K562 (cell line): ENCODE results near the gene ATP13A2. TPM values are rescaled to one million over a fixed set of nuclear protein-coding genes. Genes with fewer than 3 reads are reported as not detected.

Experiments
- ATAC-seq: fragments of 200-7000 bp; cut with Tn5 transposase; 3 replicates; pipeline ENCODE4 v1.9.1; 2020; ENCODE audit warnings: moderate library complexity
- BruUV-seq: library from RNA; stranded (reverse); fragments of 400-500 nt; replicated peaks from 2 replicates; lab custom pipeline; 2021; lab: Mats Ljungman, UMichigan
- CTCF ChIA-PET: fragments of 300-600 bp; formaldehyde crosslinking; extraction: SDS; loops from one replicate; lab custom pipeline; 2021; ENCODE audit warnings: low intra/inter-chr PET ratio; lab: Yijun Ruan, JAX
- POLR2A ChIA-PET: fragments of 300-600, 350-650 bp; sonication (Branson Sonifier 250); formaldehyde crosslinking; extraction: SDS; loops from one replicate; lab custom pipeline; 2021; ENCODE audit warnings: antibody characterized with exemption, inconsistent platforms; lab: Yijun Ruan, JAX
- DNase-seq, 4 experiments: peaks; one replicate each; pipeline versions ENCODE4 v3.0.0 to v3.0.0-alpha.2; 2011 to 2018; ENCODE audit warnings: low spot score in 3 of 4, mixed read lengths in 3 of 4; ENCODE audit errors: extremely low read depth in 1 of 4
- FAIRE-seq: peaks from 2 replicates; lab custom pipeline; 2011; peaks lifted over from hg19 to GRCh38; lab: Jason Lieb, UNC
- H2AFZ ChIP-seq: 2 replicates; pipeline ENCODE4 v1.6.0; 2011; ENCODE audit warnings: low read depth, low read length, control low read depth, inconsistent platforms
- H3K27ac ChIP-seq: fragments of 200-600 bp; 3 replicates; pipeline ENCODE4 v1.8.0; 2011; ENCODE audit warnings: low read depth, mild to moderate bottlenecking, control low read depth, inconsistent platforms, low read length, moderate library complexity, mixed read lengths; ENCODE audit errors: extremely low read depth
- H3K27me3 ChIP-seq, 2 experiments: fragments of 300-600 bp in 1 of 2; 2 replicates in 1 of 2; 3 replicates in 1 of 2; pipeline versions ENCODE4 v1.6.0 to v1.8.0; 2011; ENCODE audit warnings: inconsistent platforms in 2 of 2, low read length in 2 of 2, mild to moderate bottlenecking in 1 of 2, mixed read lengths in 1 of 2, moderate library complexity in 1 of 2; ENCODE audit not compliant: control insufficient read depth in 2 of 2, insufficient read depth in 2 of 2
- H3K36me3 ChIP-seq: fragments of 300-600 bp; 3 replicates; pipeline ENCODE4 v1.8.0; 2011; ENCODE audit warnings: mild to moderate bottlenecking, low read length, inconsistent platforms; ENCODE audit not compliant: control insufficient read depth, insufficient read depth
- H3K4me1 ChIP-seq, 2 experiments: fragments of 200-600 bp in 1 of 2; replicated peaks in 1 of 2; 2 replicates in 1 of 2; 3 replicates in 1 of 2; pipeline versions ENCODE4 v1.5.1 to v1.8.0; 2011; ENCODE audit warnings: inconsistent platforms in 2 of 2, low read length in 2 of 2, mild to moderate bottlenecking in 1 of 2, mixed read lengths in 1 of 2, moderate library complexity in 1 of 2; ENCODE audit not compliant: control insufficient read depth in 2 of 2, insufficient read depth in 2 of 2
- H3K4me2 ChIP-seq: 2 replicates; pipeline ENCODE4 v1.6.1; 2011; ENCODE audit warnings: low read length, control low read depth, inconsistent platforms, mixed read lengths; ENCODE audit not compliant: insufficient read depth
- H3K4me3 ChIP-seq: fragments of 200-600 bp; sonication (generic), shearing (Covaris generic); 2 replicates; pipeline ENCODE4 v1.5.1; 2016; ENCODE audit warnings: control low read depth, inconsistent platforms
- H3K79me2 ChIP-seq: fragments of 200-600 bp; 3 replicates; pipeline ENCODE4 v1.8.0; 2011; ENCODE audit warnings: low read length, inconsistent platforms; ENCODE audit not compliant: control insufficient read depth, insufficient read depth
- H3K9ac ChIP-seq, 2 experiments: 2 replicates each; pipeline versions ENCODE4 v1.6.0 to v1.6.1; 2011; ENCODE audit warnings: low read depth in 2 of 2, low read length in 2 of 2, control low read depth in 1 of 2, inconsistent platforms in 1 of 2, mild to moderate bottlenecking in 1 of 2, mixed read lengths in 1 of 2; ENCODE audit not compliant: insufficient read depth in 1 of 2
- H3K9me1 ChIP-seq: one replicate; pipeline ENCODE4 v1.6.0; 2011; ENCODE audit warnings: inconsistent platforms, mild to moderate bottlenecking, low read length, moderate library complexity; ENCODE audit not compliant: control insufficient read depth, insufficient read depth
- H3K9me3 ChIP-seq: replicated peaks from 2 replicates; pipeline ENCODE4 v1.5.1; 2011; ENCODE audit warnings: low read depth, low read length, inconsistent platforms; ENCODE audit not compliant: control insufficient read depth, insufficient read depth
- H4K20me1 ChIP-seq: replicated peaks from 2 replicates; pipeline ENCODE4 v1.6.1; 2011; ENCODE audit warnings: low read length, inconsistent platforms, mixed read lengths; ENCODE audit not compliant: control insufficient read depth, insufficient read depth
- ELF2 ChIP-seq: fragments of 250-450 bp; sonication (Bioruptor Pico); IDR thresholded peaks from 2 replicates; pipeline ENCODE4 v1.5.0; 2021; ENCODE audit warnings: mild to moderate bottlenecking
- FOSL1 ChIP-seq: fragments of 200-800 bp; sonication (Bioruptor generic); conservative IDR thresholded peaks from 2 replicates; pipeline ENCODE4 v1.6.1; 2016; ENCODE audit warnings: missing genetic modification characterization, missing compliant biosample characterization
- FOXM1 ChIP-seq, 2 experiments: fragments of 450-650 bp in 1 of 2; sonication (generic) in 1 of 2; formaldehyde crosslinking in 1 of 2; IDR thresholded peaks; 2 replicates each; pipeline versions ENCODE4 v1.6.1 to v1.9.0; 2017 to 2022; ENCODE audit warnings: low read depth in 2 of 2, mild to moderate bottlenecking in 2 of 2, missing genetic modification reagents in 1 of 2, moderate library complexity in 1 of 2
- NBN ChIP-seq: fragments of 450-650 bp; IDR thresholded peaks from 2 replicates; pipeline ENCODE4 v1.6.1; 2016; ENCODE audit warnings: low read depth, mild to moderate bottlenecking
- NFATC3 ChIP-seq: fragments of 450-650 bp; IDR thresholded peaks from 2 replicates; pipeline ENCODE4 v1.6.1; 2017; ENCODE audit warnings: mild to moderate bottlenecking
- TAF15 ChIP-seq: fragments of 200-400 bp; formaldehyde crosslinking; IDR thresholded peaks from 2 replicates; pipeline ENCODE4 v1.6.1; 2017; ENCODE audit warnings: mild to moderate bottlenecking, low read depth, low read length, moderate library complexity
- ZNF444 ChIP-seq: fragments of 250-450 bp; sonication (Bioruptor Pico); IDR thresholded peaks from 2 replicates; pipeline ENCODE4 v1.4.0; 2020; ENCODE audit warnings: mild to moderate bottlenecking, moderate library complexity
- WGBS: fragments of 100-300 bp; shearing (Covaris generic); methylation state at CpG from one replicate; pipeline ENCODE4 v1.1.6; 2016; ENCODE audit warnings: low coverage, mixed read lengths; ENCODE audit not compliant: insufficient coverage; ENCODE audit errors: missing lambda C conversion rate; 5-methylcytosine and 5-hydroxymethylcytosine counted together
- in situ Hi-C: fragments of 300-500 bp; cut with MboI; formaldehyde crosslinking; loops from 4 replicates; pipeline ENCODE4 v1.15.0; 2018; ENCODE audit warnings: inconsistent platforms, mixed read lengths
- intact Hi-C: fragments of 100-400 bp; cut with micrococcal nuclease; formaldehyde crosslinking; loops from 2 replicates; pipeline ENCODE4 v1.14.2; 2022
- polyA plus RNA-seq, 8 experiments: library from polyadenylated mRNA; depleted of rRNA in 4 of 8; stranded (reverse) in 5 of 8; unstranded in 3 of 8; fragments of >200 nt; fragmentation: Nextera tagmentation in 2 of 8; fragmentation: Illumina TruSeq in 1 of 8; extraction: Ambion mirVana in 2 of 8; extraction: Trizol in 1 of 8; gene quantifications; 2 replicates each; pipeline versions ENCODE4 v1.2.1 to v1.2.3, GENCODE V29; 2011 to 2014; ENCODE audit warnings: inconsistent platforms in 1 of 8, missing spikeins in 1 of 8
- total RNA-seq, 7 experiments: library from RNA; depleted of rRNA in 6 of 7; stranded (reverse); fragments of >200 nt in 6 of 7; fragmentation: Illumina TruSeq in 2 of 7; extraction: Trizol in 2 of 7; gene quantifications; 2 replicates each; pipeline versions ENCODE4 v1.2.1 to v1.2.3, GENCODE V29; 2011 to 2021; ENCODE audit warnings: low replicate concordance in 1 of 7
- TF ChIP-seq, protein P1 (sequence below): fragments of 450-650 bp; IDR thresholded peaks from 2 replicates; pipeline ENCODE4 v1.6.1; 2016; ENCODE audit warnings: mild to moderate bottlenecking, moderate library complexity

ATP13A2 gene
- total and polyA plus RNA-seq, 9 of the 15 experiments (the other 6 are each of a cell fraction or from before 2014, with no cell fraction given): 0.36 to 56.3 (median 16.3) TPM

DNA sequence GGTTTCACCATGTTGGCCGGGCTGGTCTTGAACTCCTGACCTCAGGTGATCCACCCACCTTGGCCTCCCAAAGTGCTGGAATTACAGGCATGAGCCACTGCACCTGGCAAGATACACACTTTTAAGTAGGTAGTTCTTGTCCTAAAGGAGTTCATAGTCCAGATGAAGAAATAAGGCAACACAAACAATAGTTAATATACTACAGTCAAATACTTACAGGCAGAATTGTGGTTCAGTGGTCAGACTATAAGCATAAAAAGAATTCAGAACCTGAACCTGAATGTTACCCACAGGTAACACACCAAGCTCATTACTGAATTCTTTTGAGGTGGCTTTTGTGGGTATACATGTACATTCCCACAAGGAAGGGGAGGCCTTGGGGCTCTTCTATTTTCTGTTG is 40.3 kb upstream of the ATP13A2 start:
- H3K4me3 ChIP-seq: no peak overlapping the region
- peaks cover 0 to 15% of the 10 kb centered on the region in 2 experiments; a peak in 3 of 5 replicates for H3K4me1 ChIP-seq
- FAIRE-seq: no peak
- H3K79me2 ChIP-seq: peaks cover 60% of the 10 kb centered on the region
- H3K4me2 ChIP-seq: no peak overlapping the region
- in situ Hi-C loops (loop anchor here (5.0 kb wide), 1 partner anchor 95 kb away; no protein-coding TSS in a partner anchor), intact Hi-C loops (loop anchor here (10.0 kb wide), 1 partner anchor 283 kb away; no protein-coding TSS in a partner anchor)
- H3K27ac ChIP-seq: no peak overlapping the region
- H4K20me1 ChIP-seq: no peaks in the 10 kb centered on the region
- DNase-seq: no peak
- BruUV-seq: no TSS peak
- peaks cover 44% of the 10 kb centered on the region for H3K36me3 ChIP-seq
- ATAC-seq: no peak
- no peak overlapping the region for H3K9ac ChIP-seq
- POLR2A ChIA-PET: interaction anchor here (0.6 to 0.8 kb wide), 3 partner anchors 11 to 77 kb away, joined by 3 read pairs; no protein-coding TSS in a partner anchor
- H3K9me1 ChIP-seq: no peaks in the 10 kb centered on the region
- H3K27me3 ChIP-seq: no peaks in the 10 kb centered on the region
- CTCF ChIA-PET: interaction anchor here (0.6 kb wide), 1 partner anchor 1421 kb away, joined by 3 read pairs; no protein-coding TSS in a partner anchor
- no peaks in the 10 kb centered on the region for H3K9me3 ChIP-seq
- 80% methylated on average over 1 of the region's 1 CpG for whole genome bisulfite sequencing
- no peak overlapping the region for H2AFZ ChIP-seq
- TF ChIP-seq, protein P1, sequence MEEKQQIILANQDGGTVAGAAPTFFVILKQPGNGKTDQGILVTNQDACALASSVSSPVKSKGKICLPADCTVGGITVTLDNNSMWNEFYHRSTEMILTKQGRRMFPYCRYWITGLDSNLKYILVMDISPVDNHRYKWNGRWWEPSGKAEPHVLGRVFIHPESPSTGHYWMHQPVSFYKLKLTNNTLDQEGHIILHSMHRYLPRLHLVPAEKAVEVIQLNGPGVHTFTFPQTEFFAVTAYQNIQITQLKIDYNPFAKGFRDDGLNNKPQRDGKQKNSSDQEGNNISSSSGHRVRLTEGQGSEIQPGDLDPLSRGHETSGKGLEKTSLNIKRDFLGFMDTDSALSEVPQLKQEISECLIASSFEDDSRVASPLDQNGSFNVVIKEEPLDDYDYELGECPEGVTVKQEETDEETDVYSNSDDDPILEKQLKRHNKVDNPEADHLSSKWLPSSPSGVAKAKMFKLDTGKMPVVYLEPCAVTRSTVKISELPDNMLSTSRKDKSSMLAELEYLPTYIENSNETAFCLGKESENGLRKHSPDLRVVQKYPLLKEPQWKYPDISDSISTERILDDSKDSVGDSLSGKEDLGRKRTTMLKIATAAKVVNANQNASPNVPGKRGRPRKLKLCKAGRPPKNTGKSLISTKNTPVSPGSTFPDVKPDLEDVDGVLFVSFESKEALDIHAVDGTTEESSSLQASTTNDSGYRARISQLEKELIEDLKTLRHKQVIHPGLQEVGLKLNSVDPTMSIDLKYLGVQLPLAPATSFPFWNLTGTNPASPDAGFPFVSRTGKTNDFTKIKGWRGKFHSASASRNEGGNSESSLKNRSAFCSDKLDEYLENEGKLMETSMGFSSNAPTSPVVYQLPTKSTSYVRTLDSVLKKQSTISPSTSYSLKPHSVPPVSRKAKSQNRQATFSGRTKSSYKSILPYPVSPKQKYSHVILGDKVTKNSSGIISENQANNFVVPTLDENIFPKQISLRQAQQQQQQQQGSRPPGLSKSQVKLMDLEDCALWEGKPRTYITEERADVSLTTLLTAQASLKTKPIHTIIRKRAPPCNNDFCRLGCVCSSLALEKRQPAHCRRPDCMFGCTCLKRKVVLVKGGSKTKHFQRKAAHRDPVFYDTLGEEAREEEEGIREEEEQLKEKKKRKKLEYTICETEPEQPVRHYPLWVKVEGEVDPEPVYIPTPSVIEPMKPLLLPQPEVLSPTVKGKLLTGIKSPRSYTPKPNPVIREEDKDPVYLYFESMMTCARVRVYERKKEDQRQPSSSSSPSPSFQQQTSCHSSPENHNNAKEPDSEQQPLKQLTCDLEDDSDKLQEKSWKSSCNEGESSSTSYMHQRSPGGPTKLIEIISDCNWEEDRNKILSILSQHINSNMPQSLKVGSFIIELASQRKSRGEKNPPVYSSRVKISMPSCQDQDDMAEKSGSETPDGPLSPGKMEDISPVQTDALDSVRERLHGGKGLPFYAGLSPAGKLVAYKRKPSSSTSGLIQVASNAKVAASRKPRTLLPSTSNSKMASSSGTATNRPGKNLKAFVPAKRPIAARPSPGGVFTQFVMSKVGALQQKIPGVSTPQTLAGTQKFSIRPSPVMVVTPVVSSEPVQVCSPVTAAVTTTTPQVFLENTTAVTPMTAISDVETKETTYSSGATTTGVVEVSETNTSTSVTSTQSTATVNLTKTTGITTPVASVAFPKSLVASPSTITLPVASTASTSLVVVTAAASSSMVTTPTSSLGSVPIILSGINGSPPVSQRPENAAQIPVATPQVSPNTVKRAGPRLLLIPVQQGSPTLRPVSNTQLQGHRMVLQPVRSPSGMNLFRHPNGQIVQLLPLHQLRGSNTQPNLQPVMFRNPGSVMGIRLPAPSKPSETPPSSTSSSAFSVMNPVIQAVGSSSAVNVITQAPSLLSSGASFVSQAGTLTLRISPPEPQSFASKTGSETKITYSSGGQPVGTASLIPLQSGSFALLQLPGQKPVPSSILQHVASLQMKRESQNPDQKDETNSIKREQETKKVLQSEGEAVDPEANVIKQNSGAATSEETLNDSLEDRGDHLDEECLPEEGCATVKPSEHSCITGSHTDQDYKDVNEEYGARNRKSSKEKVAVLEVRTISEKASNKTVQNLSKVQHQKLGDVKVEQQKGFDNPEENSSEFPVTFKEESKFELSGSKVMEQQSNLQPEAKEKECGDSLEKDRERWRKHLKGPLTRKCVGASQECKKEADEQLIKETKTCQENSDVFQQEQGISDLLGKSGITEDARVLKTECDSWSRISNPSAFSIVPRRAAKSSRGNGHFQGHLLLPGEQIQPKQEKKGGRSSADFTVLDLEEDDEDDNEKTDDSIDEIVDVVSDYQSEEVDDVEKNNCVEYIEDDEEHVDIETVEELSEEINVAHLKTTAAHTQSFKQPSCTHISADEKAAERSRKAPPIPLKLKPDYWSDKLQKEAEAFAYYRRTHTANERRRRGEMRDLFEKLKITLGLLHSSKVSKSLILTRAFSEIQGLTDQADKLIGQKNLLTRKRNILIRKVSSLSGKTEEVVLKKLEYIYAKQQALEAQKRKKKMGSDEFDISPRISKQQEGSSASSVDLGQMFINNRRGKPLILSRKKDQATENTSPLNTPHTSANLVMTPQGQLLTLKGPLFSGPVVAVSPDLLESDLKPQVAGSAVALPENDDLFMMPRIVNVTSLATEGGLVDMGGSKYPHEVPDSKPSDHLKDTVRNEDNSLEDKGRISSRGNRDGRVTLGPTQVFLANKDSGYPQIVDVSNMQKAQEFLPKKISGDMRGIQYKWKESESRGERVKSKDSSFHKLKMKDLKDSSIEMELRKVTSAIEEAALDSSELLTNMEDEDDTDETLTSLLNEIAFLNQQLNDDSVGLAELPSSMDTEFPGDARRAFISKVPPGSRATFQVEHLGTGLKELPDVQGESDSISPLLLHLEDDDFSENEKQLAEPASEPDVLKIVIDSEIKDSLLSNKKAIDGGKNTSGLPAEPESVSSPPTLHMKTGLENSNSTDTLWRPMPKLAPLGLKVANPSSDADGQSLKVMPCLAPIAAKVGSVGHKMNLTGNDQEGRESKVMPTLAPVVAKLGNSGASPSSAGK: no peak
- TF ChIP-seq ELF2 (CRISPR knock-in tag) (no peak), FOSL1 (no peak), NFATC3 (no peak), ZNF444 (CRISPR knock-in tag) (no peak), NBN (no peak), FOXM1 (IDR thresholded peaks at IDR 0.05; ENCODE audit: low read depth) (no peak), FOXM1 (CRISPR knock-in tag; IDR thresholded peaks at IDR 0.05; ENCODE audit: low read depth) (no peak), TAF15 (no peak)
